Activated T-cell treated with anti-CD3 and anti-CD28 coated beads, Interleukin-2, amount 50 U/mL, for 4 hours (primary cell): ENCODE data around the gene CHEK2. TPM values are rescaled to one million over a fixed set of nuclear protein-coding genes. Genes with fewer than 3 reads are reported as not detected.
A peak's percentile ranks its signal among the peaks of the same experiment; 100 is the strongest.
"Not testable (repeated sequence)": the region's sequence is repeated elsewhere in the genome, so short reads cannot be mapped to it uniquely, and the experiment has no call there.

Source experiments
- ATAC-seq, 2 donors: fragments of 200-7000 bp; cut with Tn5 transposase; one replicate each; pipeline ENCODE4 v1.10.0; 2021
- DNase-seq: peaks from one replicate; pipeline ENCODE4 v3.0.0-alpha.2; 2020
- H3K27me3 Mint-ChIP-seq: one replicate; pipeline ENCODE4 v1.8.0; 2021; ENCODE audit warnings: low read depth, mixed read lengths
- H3K36me3 Mint-ChIP-seq: one replicate; pipeline ENCODE4 v1.8.0; 2022; ENCODE audit warnings: mixed read lengths; ENCODE audit not compliant: insufficient read depth
- H3K4me1 Mint-ChIP-seq: one replicate; pipeline ENCODE4 v1.8.0; 2021; ENCODE audit warnings: low read depth, mixed read lengths
- H3K4me3 Mint-ChIP-seq: one replicate; pipeline ENCODE4 v1.8.0; 2021; ENCODE audit warnings: mild to moderate bottlenecking, moderate library complexity, mixed read lengths
- H3K9me3 Mint-ChIP-seq: one replicate; pipeline ENCODE4 v1.8.0; 2021; ENCODE audit warnings: mixed read lengths
- total RNA-seq, 3 donors: library from RNA; stranded (reverse); gene quantifications; one replicate each; pipeline ENCODE4 v1.2.1, GENCODE V29; 2021

The CHEK2 gene
- total RNA-seq, 3 donors from 2014 or later: 6.0 to 9.1 (median 6.5) TPM

- not testable (repeated sequence) for H3K4me1 Mint-ChIP-seq, ATAC-seq, H3K4me3 Mint-ChIP-seq, H3K27me3 Mint-ChIP-seq, H3K9me3 Mint-ChIP-seq, DNase-seq, H3K36me3 Mint-ChIP-seq
These were observed 20.4 kb upstream of the CHEK2 start for GRCh38 chr22:28762000-28762399.

- DNase-seq: no peak
- Mint-ChIP-seq H3K9me3 (no peaks in the 10 kb centered on the region), H3K4me3 (no peak overlapping the region), H3K4me1 (no peaks in the 10 kb centered on the region), H3K27me3 (no peaks in the 10 kb centered on the region), H3K36me3 (no peaks in the 10 kb centered on the region)
- ATAC-seq: no peak
These were observed 19.8 kb upstream of the CHEK2 start for GRCh38 chr22:28761449-28761755.

DNA sequence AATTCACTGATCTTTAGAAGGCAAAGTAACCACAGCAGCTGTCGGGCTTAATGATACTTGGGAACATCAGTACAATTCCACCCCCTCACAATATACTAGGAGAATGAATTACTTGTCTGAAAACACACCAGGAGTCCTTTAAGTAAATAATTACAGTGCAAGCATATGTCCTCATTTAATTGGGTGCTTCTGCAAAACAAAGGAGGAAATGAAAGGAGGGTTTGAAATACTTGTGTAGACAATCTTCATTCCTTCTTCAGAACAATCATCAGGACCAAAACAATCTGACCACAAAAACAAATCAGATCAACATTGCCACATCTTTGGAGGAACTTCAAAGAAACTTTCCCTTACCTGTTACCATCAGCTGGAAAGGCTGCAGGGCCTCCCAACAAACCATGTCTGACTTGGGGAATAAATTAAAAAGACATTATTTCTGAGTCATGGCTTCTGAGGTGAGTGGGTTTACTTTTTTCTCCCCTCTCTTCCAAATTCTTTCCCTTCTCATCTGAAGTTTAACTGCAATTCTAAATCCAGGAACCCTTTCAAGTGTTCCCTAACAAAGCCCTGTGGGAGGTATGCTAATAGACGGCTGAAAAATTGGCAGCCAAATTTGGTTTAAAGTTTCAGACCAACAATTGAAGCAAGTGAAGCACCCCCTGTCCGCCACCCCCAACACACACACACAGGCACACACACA lies 18.4 kb upstream of the CHEK2 start:
- no peaks in the 10 kb centered on the region for H3K4me1 Mint-ChIP-seq
- no peaks in the 10 kb centered on the region for H3K9me3 Mint-ChIP-seq
- no peaks in the 10 kb centered on the region for H3K36me3 Mint-ChIP-seq
- no peak for ATAC-seq
- no peak for DNase-seq
- no peaks in the 10 kb centered on the region for H3K27me3 Mint-ChIP-seq
- no peak overlapping the region for H3K4me3 Mint-ChIP-seq

- not testable (repeated sequence) for H3K36me3 Mint-ChIP-seq, H3K4me3 Mint-ChIP-seq, H3K9me3 Mint-ChIP-seq, H3K27me3 Mint-ChIP-seq, ATAC-seq, H3K4me1 Mint-ChIP-seq, DNase-seq
These were observed 12.9 kb upstream of the CHEK2 start for GRCh38 chr22:28754512-28754911.

- DNase-seq (no peak), ATAC-seq (no peak)
- peaks cover 8% of the 10 kb centered on the region for H3K4me1 Mint-ChIP-seq
- H3K4me3 Mint-ChIP-seq: no peak overlapping the region
- H3K27me3 Mint-ChIP-seq: no peaks in the 10 kb centered on the region
- H3K9me3 Mint-ChIP-seq: no peaks in the 10 kb centered on the region
- peaks cover 21% of the 10 kb centered on the region for H3K36me3 Mint-ChIP-seq
These were observed 8.9 kb upstream of the CHEK2 start for GRCh38 chr22:28750471-28750881.

DNA sequence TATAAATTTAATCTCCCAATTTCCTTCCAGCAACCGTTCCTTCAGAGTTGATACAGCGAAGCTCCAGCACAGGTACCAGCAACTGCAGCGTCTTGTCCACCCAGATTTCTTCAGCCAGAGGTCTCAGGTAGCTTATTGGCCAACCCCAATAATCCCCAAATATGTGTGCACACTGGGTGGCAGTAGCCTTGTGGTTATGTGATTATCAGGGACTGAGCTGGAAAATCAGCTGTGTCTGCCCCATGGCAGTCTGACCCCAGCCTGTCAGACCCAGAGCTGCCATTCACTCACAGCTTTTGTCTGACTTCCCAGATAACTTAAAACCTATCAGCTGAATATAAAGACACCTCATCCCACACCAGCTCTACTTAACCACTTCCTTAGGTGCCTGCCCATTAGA lies 2.2 kb upstream of the CHEK2 start:
- Mint-ChIP-seq H3K27me3 (no peaks in the 10 kb centered on the region), H3K9me3 (no peaks in the 10 kb centered on the region), H3K4me1 (peaks cover 22% of the 10 kb centered on the region), H3K36me3 (peaks cover 14% of the 10 kb centered on the region), H3K4me3 (peak overlapping the region; percentile 93)
- DNase-seq (no peak), ATAC-seq (no peak)

DNA sequence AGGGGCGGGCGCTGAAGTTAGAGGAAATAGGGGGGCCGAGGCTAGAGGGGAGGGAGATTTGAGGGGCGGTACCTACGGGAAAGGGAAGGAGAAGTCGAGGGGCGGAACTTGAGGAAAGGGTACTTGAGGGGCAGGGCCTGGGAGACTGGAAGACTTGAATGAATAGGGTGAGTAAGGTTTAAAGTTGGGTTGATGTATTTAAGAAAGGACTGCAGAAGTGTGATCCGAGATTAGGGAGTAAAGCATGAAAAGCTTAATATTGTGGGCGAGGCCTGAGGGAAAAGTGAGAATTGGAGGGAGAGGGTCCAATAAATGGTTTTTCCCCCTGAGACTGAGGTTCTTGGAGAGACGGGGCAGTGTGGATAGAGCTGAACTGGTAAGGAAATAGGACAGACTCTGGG lies 942 bp upstream of the CHEK2 start:
- DNase-seq: no peak
- Mint-ChIP-seq H3K9me3 (no peaks in the 10 kb centered on the region), H3K27me3 (no peaks in the 10 kb centered on the region), H3K4me3 (peak overlapping the region; percentile 93), H3K36me3 (peaks cover 9% of the 10 kb centered on the region), H3K4me1 (peaks cover 22% of the 10 kb centered on the region)
- ATAC-seq: no peak

DNA sequence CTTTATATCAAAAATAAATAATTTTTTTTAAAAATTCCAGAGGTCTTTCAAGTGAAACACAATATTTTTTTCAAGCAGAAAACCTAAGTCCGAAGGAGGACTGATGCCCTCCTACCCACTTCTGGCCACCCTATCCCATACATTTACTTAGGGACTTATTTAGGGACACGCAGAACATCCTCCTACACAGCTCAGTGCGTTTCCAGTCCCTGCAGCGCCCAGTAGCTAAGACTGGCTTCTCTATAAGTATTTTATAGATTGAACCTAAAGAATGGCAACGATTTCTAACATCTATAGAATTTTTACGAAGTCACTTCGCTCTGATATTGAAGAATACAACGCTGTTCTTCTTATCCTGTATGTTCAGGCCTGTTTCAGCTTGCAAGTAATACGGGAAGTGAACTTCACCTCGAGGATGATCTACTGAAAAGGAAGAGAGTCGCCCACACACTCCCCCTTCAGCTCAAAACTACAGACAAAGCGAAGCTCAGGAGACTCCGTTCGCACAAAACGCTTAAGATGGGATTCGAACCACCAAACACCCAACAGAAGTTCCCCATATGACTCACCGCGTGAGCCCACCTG lies 328 bp downstream of the CHEK2 start:
- H3K4me1 Mint-ChIP-seq: peaks cover 22% of the 10 kb centered on the region
- H3K9me3 Mint-ChIP-seq: no peaks in the 10 kb centered on the region
- ATAC-seq: no peak
- H3K36me3 Mint-ChIP-seq: peaks cover 7% of the 10 kb centered on the region
- DNase-seq: no peak
- peak overlapping the region; percentile 93 for H3K4me3 Mint-ChIP-seq
- H3K27me3 Mint-ChIP-seq: no peaks in the 10 kb centered on the region

DNA sequence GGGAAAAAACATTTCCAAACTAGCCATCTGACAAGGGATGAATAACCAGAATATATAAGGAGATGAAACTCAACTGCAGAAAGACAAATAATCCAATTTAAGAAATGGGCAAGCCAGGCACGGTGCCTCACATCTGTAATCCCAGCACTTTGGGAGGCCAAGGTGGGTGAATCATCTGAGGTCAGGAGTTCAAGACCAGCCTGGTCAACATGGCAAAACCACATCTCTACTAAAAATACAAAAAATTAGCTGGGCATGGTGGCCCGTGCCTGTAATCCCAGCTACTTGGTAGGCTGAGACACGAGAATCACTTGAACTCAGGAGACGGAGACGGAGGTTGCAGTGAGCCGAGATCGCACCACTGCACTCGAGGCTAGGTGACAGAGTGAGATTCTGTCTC lies 2.7 kb downstream of the CHEK2 start:
- H3K36me3 Mint-ChIP-seq, H3K4me3 Mint-ChIP-seq, ATAC-seq, DNase-seq, H3K9me3 Mint-ChIP-seq, H3K27me3 Mint-ChIP-seq: not testable (repeated sequence)
- peaks cover 22% of the 10 kb centered on the region for H3K4me1 Mint-ChIP-seq

- H3K9me3 Mint-ChIP-seq: no peaks in the 10 kb centered on the region
- peaks cover 8% of the 10 kb centered on the region for H3K36me3 Mint-ChIP-seq
- no peak overlapping the region for H3K4me3 Mint-ChIP-seq
- no peaks in the 10 kb centered on the region for H3K27me3 Mint-ChIP-seq
- peaks cover 13% of the 10 kb centered on the region for H3K4me1 Mint-ChIP-seq
- no peak for DNase-seq
- ATAC-seq: no peak
These were observed 3.9 kb downstream of the CHEK2 start for GRCh38 chr22:28737701-28738100.

- H3K4me1 Mint-ChIP-seq: peaks cover 5% of the 10 kb centered on the region
- H3K4me3 Mint-ChIP-seq: no peak overlapping the region
These were observed 5.1 kb downstream of the CHEK2 start for GRCh38 chr22:28736301-28737155.

GRCh38 chr22:28734393-28734792 lies 7.2 kb downstream of the CHEK2 start:
- Mint-ChIP-seq H3K36me3 (peaks cover 8% of the 10 kb centered on the region), H3K27me3 (no peaks in the 10 kb centered on the region), H3K4me3 (no peak overlapping the region), H3K9me3 (no peaks in the 10 kb centered on the region), H3K4me1 (no peaks in the 10 kb centered on the region)
- ATAC-seq (no peak), DNase-seq (no peak)

More at GRCh38 chr22:28736301-28737155, 5.1 kb downstream of the CHEK2 start:
- peaks cover 8% of the 10 kb centered on the region for H3K36me3 Mint-ChIP-seq
- no peaks in the 10 kb centered on the region for H3K27me3 Mint-ChIP-seq
- H3K9me3 Mint-ChIP-seq: no peaks in the 10 kb centered on the region
- DNase-seq (no peak), ATAC-seq (no peak)

DNA sequence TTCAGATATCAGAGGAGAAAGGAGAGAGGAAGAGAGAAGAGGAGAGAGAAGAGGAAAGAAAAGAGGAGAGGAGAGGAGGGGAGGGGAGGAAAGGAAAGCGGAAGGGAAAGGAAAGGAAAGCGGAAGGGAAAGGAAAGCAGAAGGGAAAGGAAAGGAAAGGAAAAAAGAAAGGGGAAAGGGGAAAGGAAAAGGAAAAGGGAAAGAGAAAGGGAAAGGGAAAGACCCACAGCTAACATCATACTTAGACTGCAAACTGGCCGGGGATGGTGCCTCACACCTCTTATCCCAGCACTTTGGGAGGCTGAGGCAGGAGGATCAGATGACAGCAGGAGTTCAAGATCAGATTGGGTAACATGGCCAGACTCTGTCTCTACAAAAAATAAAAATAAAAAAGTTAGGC lies 11.4 kb downstream of the CHEK2 start:
- no peak overlapping the region for H3K4me3 Mint-ChIP-seq
- ATAC-seq: no peak
- H3K9me3 Mint-ChIP-seq: no peaks in the 10 kb centered on the region
- H3K4me1 Mint-ChIP-seq: no peaks in the 10 kb centered on the region
- peaks cover 8% of the 10 kb centered on the region for H3K36me3 Mint-ChIP-seq
- H3K27me3 Mint-ChIP-seq: no peaks in the 10 kb centered on the region
- DNase-seq: no peak

DNA sequence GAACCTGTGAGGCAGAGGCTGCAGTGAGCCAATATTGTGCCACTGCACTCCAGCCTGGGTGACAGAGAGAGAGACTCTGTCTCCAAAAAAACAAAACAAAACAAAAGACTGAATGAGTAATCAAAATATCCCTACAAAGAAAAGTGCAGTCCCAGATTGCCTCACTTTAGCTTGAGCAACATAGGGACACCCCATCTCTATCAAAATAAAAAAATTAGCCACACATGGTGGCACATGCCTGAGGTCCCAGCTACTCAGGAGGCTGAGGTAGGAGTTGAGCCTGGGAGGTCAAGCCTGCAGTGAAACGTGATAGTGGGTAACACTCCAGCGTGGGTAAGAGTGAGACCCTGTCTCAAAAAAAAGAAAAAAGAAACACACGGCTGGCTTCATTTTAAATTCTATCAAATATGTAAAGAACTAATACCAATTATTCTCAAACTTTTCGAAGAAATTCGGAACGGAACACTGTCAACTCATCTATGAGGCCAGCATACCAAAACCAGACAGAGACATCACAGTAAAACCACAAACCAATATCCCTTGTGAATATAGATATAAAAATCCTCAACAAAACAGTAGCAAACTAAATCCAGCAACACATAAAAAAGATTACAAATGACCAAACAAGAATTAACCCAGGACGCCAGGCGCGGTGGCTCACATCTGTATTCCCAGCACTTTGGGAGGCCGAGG lies 12.9 kb downstream of the CHEK2 start:
- no peak for ATAC-seq
- Mint-ChIP-seq H3K36me3 (peaks cover 3% of the 10 kb centered on the region), H3K4me3 (no peak overlapping the region), H3K9me3 (no peaks in the 10 kb centered on the region), H3K4me1 (no peaks in the 10 kb centered on the region), H3K27me3 (no peaks in the 10 kb centered on the region)
- no peak for DNase-seq
